Glomerular visceral epithelial cell (primary cell): ENCODE data around the gene ITPKB.
"Not testable (repeated sequence)": the region's sequence is repeated elsewhere in the genome, so short reads cannot be mapped to it uniquely, and the experiment has no call there.

Source experiments
- DNase-seq: peaks from one replicate; pipeline ENCODE4 v3.0.0-alpha.2; 2016; ENCODE audit errors: extremely low spot score

Gene ITPKB

DNA sequence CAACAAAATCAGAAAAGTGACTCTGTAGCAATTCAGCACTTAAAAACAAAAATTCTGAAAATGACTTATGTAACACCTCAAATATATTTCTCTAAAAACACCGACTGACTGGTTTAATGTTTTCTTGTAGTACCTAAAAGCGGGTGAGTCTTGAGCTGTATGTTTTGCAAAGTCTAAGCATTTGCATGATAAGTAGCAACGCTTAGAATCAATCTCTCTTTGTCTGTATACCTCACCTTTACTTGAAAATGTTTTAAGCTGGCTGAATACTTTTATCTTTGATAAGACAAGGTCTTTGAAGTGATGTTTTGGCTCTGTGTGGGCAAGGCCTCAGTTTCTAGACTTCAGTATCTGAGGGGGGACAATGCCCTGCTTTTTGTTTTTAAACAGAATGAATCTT lies 8.2 kb downstream of the ITPKB start:
- no peak for DNase-seq

DNA sequence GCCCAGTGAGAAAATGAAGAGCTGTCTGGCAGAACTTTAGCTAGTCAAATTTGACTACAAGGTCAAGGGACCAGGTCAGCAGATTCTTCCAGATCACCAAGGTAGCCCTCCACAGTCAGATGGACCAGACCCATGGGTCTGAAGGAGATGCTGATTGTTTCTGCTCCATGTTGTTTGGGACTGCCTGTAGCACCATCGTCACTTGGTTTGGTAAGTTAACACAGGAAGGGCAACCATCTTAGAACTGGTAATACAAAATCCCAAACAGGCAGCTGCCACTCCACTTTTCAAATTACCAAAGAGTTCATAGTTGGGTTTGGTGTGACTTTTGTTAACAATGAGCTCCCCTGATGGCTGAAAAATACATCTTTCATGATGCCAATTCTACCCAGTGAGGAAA lies 9.0 kb downstream of the ITPKB start:
- DNase-seq, result no peak

DNA sequence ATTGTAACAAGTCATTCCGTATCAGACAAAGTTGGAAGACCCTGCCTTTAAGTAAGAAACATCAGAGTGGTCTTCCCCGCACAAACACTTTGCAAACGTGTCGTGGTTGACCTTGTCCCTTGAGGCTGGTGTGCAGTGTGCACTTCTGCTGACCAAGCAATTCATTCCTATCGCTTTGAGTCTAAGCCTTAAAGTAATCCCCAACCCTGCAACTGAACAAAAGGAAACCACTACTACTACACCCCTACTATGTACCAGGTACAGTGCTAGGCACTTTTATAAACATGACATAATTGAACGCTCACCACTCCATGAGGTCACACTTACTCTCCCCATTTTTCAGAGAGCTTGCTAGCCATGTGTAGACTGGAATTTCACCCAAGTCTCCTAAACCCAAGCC lies 10.6 kb downstream of the ITPKB start:
- no peak for DNase-seq

DNA sequence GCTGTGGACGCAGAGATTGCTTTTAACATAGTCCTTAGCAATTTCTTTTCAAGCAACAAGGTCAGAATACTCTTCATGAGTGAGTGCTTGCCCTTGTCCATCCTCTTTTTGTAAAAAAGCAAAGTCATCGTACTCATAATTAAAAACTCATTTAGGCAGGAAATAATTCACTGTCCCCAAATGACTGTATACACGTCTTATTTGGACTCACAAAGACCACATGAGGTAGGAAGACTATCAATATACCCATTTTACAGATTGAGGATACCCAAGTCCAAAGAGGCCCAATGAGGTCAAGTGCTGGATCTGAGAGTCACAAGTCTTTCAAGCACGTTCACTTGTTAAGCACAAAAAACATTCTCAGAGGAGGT lies 13.2 kb downstream of the ITPKB start:
- no peak for DNase-seq

DNA sequence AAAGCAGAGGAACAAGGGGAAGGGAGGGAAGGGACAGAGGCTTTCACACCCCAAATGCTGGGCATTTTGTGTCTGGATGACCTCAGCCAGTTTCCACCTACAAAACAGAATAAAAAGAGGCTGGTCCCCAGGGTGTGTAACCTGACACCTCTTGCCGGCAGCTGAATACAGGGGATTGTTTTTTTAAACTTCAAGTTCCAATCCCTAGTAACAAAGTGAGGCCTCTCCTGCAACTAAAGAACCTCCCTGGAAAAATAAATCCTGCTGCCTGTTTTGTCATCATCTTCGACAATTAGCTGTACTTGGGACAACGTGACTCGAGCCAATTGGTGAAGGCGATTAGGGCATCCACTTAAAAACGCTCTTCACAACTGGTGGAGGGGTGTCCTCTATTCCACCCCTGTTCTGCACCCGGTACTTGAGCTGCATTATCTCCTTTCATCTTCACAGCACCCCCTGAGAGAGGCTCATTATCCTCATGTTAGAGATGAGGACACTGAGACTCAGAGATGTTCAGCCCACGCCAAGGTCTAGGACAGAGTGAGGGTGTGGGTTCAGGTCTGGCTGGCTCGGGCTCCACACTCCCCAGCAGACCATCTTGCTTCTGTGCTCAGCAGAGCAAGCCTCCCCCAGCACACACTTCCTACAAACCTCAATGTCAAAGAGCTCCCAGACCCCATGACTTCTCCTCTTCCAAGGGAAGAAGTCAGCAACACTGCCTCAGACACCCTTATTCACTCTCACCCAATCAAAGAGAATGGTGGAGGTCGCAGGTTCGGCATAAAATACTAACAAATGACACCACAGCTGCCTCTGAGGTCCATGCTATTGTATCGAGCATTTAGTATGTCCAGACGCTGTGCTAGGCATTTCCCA lies 15.2 kb downstream of the ITPKB start:
- peak; percentile 21 for DNase-seq

DNA sequence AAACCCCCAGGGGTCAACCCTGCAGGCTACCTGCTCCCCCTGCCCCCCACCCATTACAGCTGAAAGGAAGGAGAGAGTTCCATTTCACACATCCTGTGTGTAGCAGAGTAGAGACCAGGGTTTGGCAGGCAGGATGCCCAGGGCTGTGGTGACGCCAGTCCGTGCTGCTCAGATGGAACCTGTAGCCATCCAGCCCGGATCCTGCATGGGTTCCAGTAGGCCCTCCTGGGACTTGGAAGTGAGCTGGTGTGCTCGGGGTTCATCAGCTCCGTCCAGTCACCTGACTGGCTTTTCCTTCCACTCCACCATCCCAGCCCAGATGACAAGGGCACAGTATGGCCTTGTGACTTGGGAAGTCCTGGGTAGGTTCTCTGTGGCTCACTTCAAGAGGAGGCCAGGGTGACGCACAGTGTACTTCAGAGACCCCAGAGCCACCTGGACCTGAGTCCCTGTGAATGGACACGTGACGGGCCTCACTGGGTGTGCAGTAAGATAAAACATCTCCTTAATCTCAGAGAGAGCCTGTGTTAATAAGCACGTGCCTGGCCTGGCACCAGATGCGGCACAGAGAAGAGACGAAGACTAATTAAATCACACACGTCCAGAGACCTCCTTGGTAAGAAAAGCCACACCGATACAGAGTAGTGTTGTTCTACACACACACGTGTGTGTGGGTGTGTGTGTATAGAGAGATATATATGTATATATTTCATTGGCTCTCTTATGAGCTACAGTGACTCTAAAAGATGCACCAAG lies 16.0 kb downstream of the ITPKB start:
- no peak for DNase-seq

- no peak for DNase-seq
These were observed 16.7 kb downstream of the ITPKB start for GRCh38 chr1:226722240-226722900.

DNA sequence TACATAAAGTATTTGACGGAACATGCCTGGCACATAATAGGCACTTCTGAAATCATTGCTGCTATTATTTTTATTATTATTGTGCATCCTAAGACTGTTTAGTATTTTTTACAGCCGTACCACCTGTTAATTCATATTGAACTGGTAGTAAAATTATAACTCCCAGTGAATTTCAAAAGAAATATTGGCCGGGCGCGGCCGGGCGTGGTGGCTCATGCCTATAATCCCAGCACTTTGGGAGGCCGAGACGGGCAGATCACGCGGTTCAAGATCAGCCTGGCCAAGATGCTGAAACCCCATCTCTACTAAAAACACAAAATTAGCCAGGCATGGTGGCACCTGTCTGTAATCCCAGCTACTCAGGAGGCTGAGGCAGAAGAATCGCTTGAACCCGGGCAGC lies 18.5 kb downstream of the ITPKB start:
- not testable (repeated sequence) for DNase-seq

DNA sequence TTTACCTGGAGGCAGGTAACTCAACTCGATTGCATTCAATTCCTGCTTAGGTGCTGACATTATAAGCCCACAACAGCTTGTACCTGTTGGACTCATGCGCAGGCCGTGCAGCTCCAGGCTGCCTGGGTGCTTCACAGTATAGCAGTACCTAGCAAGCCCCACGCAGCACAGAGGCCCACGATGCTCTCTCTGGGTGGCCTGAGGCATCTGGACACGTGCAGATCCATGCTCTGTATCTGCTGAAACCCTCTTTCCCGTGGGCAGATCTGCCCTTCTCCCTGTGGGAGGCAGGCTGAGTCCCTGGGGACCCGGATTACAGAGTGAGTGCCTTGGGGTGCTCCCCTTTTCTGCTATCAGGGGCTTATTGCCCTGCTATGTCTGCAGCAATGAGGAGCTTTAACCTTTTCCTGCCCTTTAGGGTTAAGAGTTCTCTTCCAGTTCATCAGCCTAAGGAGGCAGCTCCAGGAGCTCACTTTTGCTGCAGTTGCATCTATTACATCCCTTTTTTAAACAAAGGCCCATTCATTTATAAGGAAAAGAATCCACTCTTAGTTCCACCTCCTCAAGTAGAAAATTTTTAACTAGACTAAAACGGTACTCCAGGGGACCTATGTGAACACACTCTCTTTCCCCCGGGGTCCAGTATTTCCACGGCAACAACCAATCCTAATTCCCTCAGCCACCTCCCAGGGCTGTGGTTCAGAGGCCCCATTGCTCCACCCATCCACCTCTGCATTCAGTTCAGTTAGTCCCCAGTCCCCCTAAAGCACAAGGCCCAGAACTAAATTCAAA lies 19.3 kb downstream of the ITPKB start:
- DNase-seq, result no peak

DNA sequence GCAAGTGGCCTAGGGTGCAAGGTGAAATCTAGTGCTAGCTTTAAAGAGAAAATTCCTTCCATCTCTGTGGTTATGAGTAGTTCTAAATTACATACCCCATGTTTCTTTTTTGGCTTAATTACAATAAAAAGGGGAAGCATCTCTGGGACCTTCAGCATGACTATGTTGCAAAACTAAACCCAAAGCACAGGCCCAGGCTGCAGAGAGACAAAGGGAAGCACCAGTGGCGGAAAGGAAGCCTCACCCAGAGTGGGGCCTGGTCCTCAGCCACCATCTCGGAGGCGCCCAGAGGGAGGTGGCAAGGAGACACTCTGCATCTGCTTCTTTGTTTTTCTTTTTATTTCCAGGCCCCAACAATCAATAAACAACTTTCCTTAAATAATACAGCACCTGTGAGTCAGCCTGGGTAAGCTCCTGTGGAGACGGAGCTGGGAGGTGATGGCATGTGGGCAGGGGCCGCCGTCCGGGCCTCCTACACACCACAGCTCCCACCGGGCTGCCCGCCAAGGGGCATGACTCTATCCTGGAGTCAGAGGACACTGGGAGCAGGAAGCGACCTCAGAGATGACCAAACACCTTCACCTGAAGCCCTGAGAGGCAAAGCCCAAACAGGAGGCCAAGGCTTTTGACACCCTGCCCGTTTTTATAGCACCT lies 21.7 kb downstream of the ITPKB start:
- DNase-seq, result no peak

GRCh38 chr1:226716577-226716976 lies 22.5 kb downstream of the ITPKB start:
- no peak for DNase-seq

GRCh38 chr1:226714148-226714547 lies 24.9 kb downstream of the ITPKB start:
- no peak for DNase-seq

DNA sequence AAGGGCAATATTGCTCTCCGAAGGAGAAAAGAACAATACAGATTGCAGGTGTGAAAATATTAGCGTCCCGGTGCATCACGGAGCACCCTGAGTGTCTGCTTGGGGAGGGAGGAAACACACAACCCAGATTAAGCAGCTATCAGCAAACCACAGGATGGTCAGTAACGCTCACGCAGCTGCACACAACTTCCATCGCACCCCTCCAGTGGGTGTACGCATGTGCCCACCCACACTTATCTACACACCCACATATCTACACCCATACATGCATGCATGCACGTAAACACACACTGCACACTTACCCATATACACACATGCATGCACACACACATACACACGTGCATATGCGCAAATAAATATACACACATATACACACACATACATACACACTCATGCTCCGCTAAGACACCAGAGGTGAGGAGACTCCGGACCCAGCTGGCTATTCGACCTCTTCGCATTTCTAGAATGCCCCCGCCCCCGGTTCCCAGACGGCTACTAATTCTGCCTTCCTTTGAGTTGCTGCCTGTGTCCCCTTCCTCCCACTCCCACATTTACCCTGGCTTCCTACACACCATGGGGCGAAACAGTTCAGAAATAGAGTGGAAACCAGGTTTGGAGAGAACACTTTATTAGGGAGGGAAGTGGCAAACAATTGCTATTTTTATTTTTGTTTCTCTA lies 26.2 kb downstream of the ITPKB start:
- no peak for DNase-seq

GRCh38 chr1:226711976-226712741 lies 26.9 kb downstream of the ITPKB start:
- DNase-seq, result no peak

DNA sequence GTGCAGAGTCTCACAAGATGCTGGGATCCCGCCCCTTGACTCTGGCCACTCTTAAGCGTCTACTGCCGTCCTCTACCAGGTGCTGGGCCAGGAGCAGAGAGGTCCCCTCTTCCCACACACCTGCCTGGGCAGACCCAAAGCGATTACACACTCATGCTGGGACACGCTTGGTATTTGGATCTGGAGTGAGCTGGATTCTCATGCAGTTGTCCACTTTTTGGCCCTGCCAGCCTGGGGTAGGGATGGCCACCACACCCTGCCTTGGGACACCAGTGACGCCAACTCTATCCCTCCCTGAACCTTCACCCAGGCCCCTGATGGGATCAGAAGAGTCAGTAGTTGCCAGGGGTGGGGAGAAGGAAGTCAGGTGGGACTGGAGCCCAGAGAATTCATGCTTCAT lies 28.6 kb downstream of the ITPKB start:
- DNase-seq, result no peak

DNA sequence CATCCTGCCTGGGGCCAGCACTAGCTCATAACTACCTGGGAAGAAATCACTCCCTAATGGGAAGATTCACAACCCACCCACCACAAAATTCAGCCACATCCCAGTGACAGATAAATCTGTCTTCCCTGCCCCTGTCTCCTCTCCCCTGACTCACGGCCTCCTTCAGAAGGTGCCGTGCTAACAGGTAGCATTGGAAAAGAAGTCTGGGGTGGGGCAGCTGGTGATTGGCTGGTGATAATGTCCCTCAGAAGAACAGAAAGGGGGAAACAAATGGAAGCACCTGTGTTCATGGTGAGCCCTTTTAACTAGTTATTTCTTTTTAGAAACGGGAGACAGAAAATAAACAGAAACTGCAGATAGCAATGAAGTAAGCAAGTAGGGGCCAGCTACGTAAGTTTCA lies 29.1 kb downstream of the ITPKB start:
- DNase-seq, result no peak

- no peak for DNase-seq
These were observed 30.1 kb downstream of the ITPKB start for GRCh38 chr1:226708967-226709396.

DNA sequence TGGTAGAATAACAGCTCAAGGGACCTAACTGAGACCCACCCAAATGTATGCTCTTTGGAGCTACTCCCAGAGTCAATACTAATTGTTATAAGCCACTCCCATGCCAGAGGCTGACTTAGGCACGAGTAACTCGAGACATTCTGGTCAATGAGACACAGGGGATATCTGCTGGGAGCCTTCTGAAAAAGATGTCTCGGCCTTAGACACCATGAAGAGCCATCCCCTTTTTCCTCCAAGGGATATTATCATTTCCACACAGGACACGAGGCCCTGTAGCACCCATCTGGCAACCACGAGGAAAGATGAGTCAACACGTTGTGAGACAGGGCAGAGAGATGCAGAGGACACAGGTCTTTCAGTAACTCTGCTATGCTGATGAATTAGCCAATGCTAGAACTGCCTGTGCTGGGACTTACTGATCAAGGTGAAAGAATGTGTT lies 30.7 kb downstream of the ITPKB start:
- peak; percentile 47 for DNase-seq

DNA sequence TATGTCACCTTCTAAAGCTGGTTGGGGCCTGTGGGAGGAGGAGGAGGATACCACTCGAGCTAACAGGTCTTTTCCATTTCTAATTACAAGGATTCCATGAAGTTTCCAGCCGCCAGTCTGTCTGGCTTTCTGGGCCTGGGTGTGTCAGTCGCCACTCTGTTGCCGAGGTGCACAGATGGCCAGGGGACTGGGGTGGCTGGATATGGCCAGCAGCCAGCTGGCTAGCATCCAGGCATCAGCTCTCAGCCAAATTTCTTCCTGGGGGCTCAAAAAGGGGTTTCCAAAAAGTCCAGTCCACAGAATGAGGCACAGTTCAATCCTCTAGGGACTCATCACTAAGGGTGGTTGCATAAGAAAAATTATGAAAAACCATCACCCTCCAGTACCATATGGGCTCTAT lies 32.4 kb downstream of the ITPKB start:
- DNase-seq, result no peak
